ENCODE results near the gene PCDHB14. TPM values are rescaled to one million over a fixed set of nuclear protein-coding genes. Genes with fewer than 3 reads are reported as not detected.
A peak's percentile ranks its signal among the peaks of the same experiment; 100 is the strongest.
"Not testable (repeated sequence)": the region's sequence is repeated elsewhere in the genome, so short reads cannot be mapped to it uniquely, and the experiment has no call there.

The PCDHB14 gene
- total RNA-seq, 1 donor from 2014 or later = 10.6 TPM

GRCh38 chr5:141196363-141196762, 26.8 kb upstream of the PCDHB14 start:
- Histone ChIP-seq H3K4me1 (no peaks in the 10 kb centered on the region), H3K9me3 (peaks cover 57 to 93% of the 10 kb centered on the region in 2 donors), H3K36me3 (no peaks in the 10 kb centered on the region), H3K27ac (no peak overlapping the region), H3K4me3 (no peak overlapping the region), H3K27me3 (no peaks in the 10 kb centered on the region)
- DNase-seq (ENCODE audit: low spot score in 2 of 2) = no peak
- intact Hi-C loops (cut with DNase I) = no loop called here
- TF ChIP-seq CTCF (IDR thresholded peaks at IDR 0.05) = no peak

GRCh38 chr5:141199359-141200235, 23.5 kb upstream of the PCDHB14 start, which contains the start of gene PCDHB11:
Gene PCDHB11 (plus strand): TSS chr5:141199627. CDS start chr5:141199775, 148 bp downstream.
- intact Hi-C loops (cut with DNase I) = no loop called here
- peak within 1 kb of the TSS in 1 of 2 donors; percentile 38 for H3K4me3 ChIP-seq
- no peaks in the 10 kb centered on the region for H3K4me1 ChIP-seq
- no peak for DNase-seq (ENCODE audit: low spot score in 2 of 2)
- H3K9me3 ChIP-seq = peaks cover 58 to 95% of the 10 kb centered on the region in 2 donors
- no peak for TF ChIP-seq CTCF (IDR thresholded peaks at IDR 0.05)
- no peaks in the 10 kb centered on the region for H3K36me3 ChIP-seq
- H3K27ac ChIP-seq = no peak within 1 kb of the TSS
- no peaks in the 10 kb centered on the region for H3K27me3 ChIP-seq

- peaks cover 62 to 95% of the 10 kb centered on the region in 2 donors for H3K9me3 ChIP-seq
- H3K27ac ChIP-seq; H3K4me1 ChIP-seq; H3K36me3 ChIP-seq; DNase-seq (ENCODE audit: low spot score in 2 of 2); H3K27me3 ChIP-seq; H3K4me3 ChIP-seq; intact Hi-C loops (cut with DNase I): not testable (repeated sequence)
Measured at GRCh38 chr5:141201126-141201525, 22.0 kb upstream of the PCDHB14 start.

- H3K27ac ChIP-seq; H3K27me3 ChIP-seq; DNase-seq (ENCODE audit: low spot score in 2 of 2); H3K4me3 ChIP-seq; intact Hi-C loops (cut with DNase I); H3K4me1 ChIP-seq: not testable (repeated sequence)
- Histone ChIP-seq H3K36me3 (peaks cover 0 to 12% of the 10 kb centered on the region in 2 donors), H3K9me3 (peaks cover 61 to 95% of the 10 kb centered on the region in 2 donors)
Measured at GRCh38 chr5:141201646-141202045, 21.5 kb upstream of the PCDHB14 start.

GRCh38 chr5:141208478-141208877, 14.7 kb upstream of the PCDHB14 start, which contains the start of gene PCDHB12:
Gene PCDHB12 (plus strand): TSS chr5:141208719. CDS start chr5:141208908, 189 bp downstream.
- peaks cover 55 to 89% of the 10 kb centered on the region in 2 donors for H3K9me3 ChIP-seq
- no peak for DNase-seq (ENCODE audit: low spot score in 2 of 2)
- TF ChIP-seq CTCF (IDR thresholded peaks at IDR 0.05) = peak in 1 of 3 experiments; percentile 23
- peak within 1 kb of the TSS in 1 of 2 donors; percentile 8 for H3K4me3 ChIP-seq
- H3K27me3 ChIP-seq = no peaks in the 10 kb centered on the region
- H3K27ac ChIP-seq = no peak within 1 kb of the TSS
- H3K36me3 ChIP-seq = peaks cover 0 to 21% of the 10 kb centered on the region in 2 donors
- no peaks in the 10 kb centered on the region for H3K4me1 ChIP-seq
- intact Hi-C loops (cut with DNase I) = no loop called here

GRCh38 chr5:141210281-141210680, 12.9 kb upstream of the PCDHB14 start:
- H3K27ac ChIP-seq; H3K27me3 ChIP-seq; DNase-seq (ENCODE audit: low spot score in 2 of 2); H3K4me3 ChIP-seq; H3K4me1 ChIP-seq; intact Hi-C loops (cut with DNase I): not testable (repeated sequence)
- peaks cover 0 to 20% of the 10 kb centered on the region in 2 donors for H3K36me3 ChIP-seq
- peaks cover 54 to 85% of the 10 kb centered on the region in 2 donors for H3K9me3 ChIP-seq

- Histone ChIP-seq H3K9me3 (peaks cover 49 to 83% of the 10 kb centered on the region in 2 donors), H3K36me3 (peaks cover 0 to 14% of the 10 kb centered on the region in 2 donors)
- intact Hi-C loops (cut with DNase I); H3K27ac ChIP-seq; H3K4me3 ChIP-seq; DNase-seq (ENCODE audit: low spot score in 2 of 2); H3K4me1 ChIP-seq; H3K27me3 ChIP-seq: not testable (repeated sequence)
Measured at GRCh38 chr5:141210849-141211248, 12.3 kb upstream of the PCDHB14 start.
